AG09319 (cell line): ENCODE data around the gene CTTNBP2.

Source experiments
- DNase-seq: peaks from one replicate; pipeline ENCODE4 v3.0.0-alpha.2; 2010; ENCODE audit warnings: low read depth; ENCODE audit errors: extremely low read depth
- CTCF ChIP-seq: IDR thresholded peaks from 2 replicates; pipeline ENCODE4 v1.5.1; 2011; ENCODE audit warnings: low read depth, mild to moderate bottlenecking, inconsistent platforms, low read length, moderate library complexity

The CTTNBP2 gene

GRCh38 chr7:117675497-117676435 lies 197.5 kb downstream of the CTTNBP2 start:
- TF ChIP-seq CTCF = no peak
- DNase-seq = no peak

- no peak for DNase-seq
- TF ChIP-seq CTCF = no peak
These were observed 198.6 kb downstream of the CTTNBP2 start for GRCh38 chr7:117674617-117675016.

- DNase-seq = no peak
- peak; percentile 40 for TF ChIP-seq CTCF
These were observed 199.4 kb downstream of the CTTNBP2 start for GRCh38 chr7:117673839-117674238.

GRCh38 chr7:117673367-117673766 lies 199.9 kb downstream of the CTTNBP2 start:
- no peak for DNase-seq
- no peak for TF ChIP-seq CTCF

- no peak for DNase-seq
- no peak for TF ChIP-seq CTCF
These were observed 200.8 kb downstream of the CTTNBP2 start for GRCh38 chr7:117672453-117672852.

GRCh38 chr7:117669818-117670217 lies 203.4 kb downstream of the CTTNBP2 start:
- no peak for DNase-seq
- TF ChIP-seq CTCF = no peak

GRCh38 chr7:117667456-117667855 lies 205.8 kb downstream of the CTTNBP2 start:
- TF ChIP-seq CTCF = no peak
- DNase-seq = no peak
